Activated gamma-delta T cell treated with Interleukin-2 at 50 U/mL for 16 hours (primary cell): ENCODE measurements around the gene GAL3ST2.
"Not testable (repeated sequence)": the region's sequence is repeated elsewhere in the genome, so short reads cannot be mapped to it uniquely, and the experiment has no call there.

Experiments used
- DNase-seq: peaks from one replicate; pipeline ENCODE4 v3.0.0-alpha.2; 2020

Gene GAL3ST2

DNA sequence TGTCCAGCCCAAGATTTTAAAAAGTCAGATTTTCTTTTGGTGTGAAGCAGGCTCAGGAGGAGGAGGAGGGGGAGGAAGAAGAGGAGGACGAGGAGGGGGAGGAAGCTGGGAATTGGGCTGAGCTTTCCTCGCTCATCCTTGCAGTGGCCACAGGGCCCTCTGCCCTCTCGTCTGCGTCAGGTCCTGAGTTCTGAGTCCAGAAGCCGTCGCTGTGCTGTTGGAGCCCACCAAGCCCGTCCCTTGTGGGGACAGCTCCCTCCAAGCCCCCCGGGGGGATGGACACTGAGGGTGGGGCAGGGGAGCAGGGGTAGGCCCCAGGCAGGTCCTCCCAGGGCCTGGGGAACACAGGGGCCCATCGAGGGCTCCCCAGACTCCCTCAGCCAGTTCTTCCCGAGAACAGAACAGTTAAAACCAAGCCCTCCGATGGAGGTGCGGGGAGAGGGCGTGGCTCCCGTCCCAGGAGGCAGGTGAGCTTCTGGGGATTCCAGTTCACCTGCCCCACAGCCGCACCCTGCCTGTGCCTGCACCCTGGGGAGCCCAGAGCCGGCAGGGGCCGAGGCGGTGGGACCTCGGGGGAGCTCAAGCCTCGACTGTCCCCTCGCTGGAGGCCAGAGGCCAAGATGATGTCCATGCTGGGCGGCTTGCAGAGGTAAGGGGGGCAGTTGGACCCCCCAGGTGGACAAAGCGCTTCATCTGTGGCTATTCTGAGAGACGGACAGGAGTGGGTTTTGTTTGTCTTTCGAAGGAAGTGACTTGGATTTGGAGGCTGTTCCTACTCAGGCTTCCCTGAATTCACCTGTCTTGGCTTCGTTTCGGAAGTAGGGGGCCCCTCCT is at the start of gene GAL3ST2:
GAL3ST2 (plus strand) TSS at position 487 of the 834 bp plus-strand sequence; CDS start at position 621, 134 bp downstream.
- DNase-seq: no peak

DNA sequence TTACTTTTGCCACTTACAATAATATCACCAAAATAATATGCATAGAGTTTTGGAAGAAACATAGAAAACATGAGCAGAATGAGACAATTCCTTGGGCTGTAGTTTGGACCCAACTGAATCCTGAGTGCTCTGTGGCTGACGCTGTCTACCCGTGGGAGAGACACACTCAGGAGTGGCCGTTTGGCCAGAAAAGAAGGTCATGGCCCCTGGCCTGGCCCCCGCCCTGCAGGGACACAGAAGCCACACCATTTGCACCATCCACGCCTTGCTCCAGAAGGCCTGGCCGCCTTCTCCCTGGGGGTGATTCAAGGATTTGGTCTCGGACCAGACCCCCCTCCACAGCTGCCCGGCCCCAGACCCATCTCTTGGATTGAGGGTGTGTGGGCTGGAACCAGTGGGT is 48.6 kb upstream of the GAL3ST2 start:
- DNase-seq: no peak

DNA sequence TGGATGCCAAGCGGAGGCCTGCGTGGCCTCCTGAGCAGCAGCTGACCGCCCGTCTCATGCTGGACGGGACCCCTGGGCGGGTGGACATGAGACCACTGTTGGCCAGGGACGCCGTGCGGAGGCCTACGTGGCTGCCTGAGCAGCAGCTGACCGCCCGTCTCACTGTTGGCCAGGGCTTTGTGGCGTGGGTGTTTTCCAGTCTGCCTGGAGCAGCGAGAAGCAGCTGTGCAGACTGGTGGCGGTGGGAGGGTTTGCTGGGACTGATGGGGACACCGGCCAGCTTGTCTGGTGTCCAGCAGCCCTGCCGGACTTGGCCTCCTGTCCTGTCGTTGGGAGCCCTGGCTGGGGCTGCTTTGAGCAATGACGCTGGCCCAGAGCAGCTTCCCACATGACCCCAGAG is 48.0 kb upstream of the GAL3ST2 start:
- no peak for DNase-seq

DNA sequence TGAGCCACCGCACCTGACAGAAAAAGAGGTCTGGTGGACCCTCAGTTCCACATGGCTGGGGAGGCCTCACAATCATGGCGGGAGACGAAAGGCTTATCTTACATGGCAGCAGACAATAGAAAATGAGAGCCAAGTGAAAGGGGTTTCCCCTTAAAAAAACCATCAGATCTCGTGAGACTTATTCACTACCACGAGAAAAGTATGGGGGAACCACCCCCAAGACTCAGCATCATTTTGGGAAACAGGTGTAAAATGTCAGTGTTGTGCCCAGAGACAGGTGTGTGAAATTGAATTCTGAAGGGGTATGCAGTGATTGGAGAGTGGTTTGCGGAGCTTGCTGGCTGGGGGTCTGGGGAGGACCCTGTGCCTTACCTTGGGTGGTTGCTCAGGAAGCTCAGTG is 46.8 kb upstream of the GAL3ST2 start:
- no peak for DNase-seq

GRCh38 chr2:241730671-241731293 is 45.8 kb upstream of the GAL3ST2 start:
- DNase-seq: no peak

- DNase-seq: peak; percentile 55
Observed at GRCh38 chr2:241732513-241733186, 44.0 kb upstream of the GAL3ST2 start.

GRCh38 chr2:241733391-241734207 is 43.0 kb upstream of the GAL3ST2 start:
- DNase-seq: no peak

DNA sequence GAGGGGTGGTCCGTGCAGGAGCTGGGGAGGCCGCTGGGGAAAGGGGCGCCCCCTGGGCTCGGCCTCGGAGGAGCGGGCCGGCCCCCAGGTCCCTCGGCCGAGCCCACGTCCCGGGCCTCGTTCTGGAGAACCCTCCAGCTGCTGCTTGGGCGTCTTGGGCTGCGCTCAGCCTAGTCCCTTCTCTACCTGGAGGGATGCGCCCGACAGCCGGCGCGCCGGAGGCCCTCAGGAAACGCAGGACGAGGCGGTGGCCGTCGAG is 42.5 kb upstream of the GAL3ST2 start:
- no peak for DNase-seq

GRCh38 chr2:241734467-241735208 is 42.0 kb upstream of the GAL3ST2 start, which contains the start of gene D2HGDH:
Gene D2HGDH (plus strand): TSS chr2:241734630. CDS start chr2:241735225, 595 bp downstream.
- DNase-seq: peak; percentile 94

DNA sequence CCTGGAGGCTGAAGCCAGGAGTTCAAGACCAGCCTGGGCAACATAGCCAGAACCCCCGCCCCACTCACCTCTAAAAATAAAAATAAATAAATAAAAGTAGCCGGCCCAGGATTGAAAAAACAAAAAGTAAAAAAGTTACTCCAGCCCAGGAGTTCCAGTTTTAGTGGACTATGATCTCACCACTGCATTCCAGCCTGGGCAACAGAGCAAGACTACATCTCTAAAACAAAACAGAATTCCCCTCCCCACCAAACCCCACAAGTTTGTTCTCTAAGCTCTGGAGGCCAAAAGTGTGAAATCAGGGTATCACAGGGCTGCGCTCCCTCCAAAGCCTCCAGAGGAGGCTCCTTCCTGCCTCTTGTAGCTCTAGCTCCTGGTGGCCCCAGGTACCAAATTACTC is 40.5 kb upstream of the GAL3ST2 start:
- DNase-seq: no peak

DNA sequence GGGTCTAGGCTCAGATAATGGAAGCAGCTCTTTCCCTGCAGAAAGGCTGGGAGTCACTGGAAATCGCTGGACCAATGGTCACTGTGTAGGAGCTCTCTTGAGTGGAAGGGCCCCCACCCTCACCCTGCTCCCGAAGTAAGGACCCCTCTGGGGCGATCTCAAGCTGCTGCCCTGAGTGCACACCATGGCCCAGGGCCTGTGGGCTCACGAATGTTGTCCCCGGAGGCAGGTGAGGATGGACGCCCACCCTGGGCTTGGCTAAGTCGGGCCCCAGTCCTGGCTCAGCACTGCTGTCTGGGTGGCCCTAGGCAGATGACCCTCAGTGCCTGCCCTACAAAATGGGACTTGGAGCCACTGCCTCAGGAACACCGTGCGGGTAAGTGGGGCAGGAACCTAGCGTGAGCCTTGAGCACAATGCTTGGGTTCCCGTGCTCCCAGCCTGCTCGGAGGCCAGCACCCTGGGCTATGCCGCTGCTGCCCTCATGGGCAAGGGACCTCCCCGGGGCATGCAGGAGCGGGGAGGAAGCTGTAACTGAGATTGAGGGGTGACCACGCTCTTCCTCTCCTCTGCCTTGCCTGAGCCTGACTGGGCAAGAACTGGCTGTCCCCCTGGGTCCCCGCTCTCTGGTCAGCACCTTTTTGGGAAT is 38.5 kb upstream of the GAL3ST2 start:
- no peak for DNase-seq

DNA sequence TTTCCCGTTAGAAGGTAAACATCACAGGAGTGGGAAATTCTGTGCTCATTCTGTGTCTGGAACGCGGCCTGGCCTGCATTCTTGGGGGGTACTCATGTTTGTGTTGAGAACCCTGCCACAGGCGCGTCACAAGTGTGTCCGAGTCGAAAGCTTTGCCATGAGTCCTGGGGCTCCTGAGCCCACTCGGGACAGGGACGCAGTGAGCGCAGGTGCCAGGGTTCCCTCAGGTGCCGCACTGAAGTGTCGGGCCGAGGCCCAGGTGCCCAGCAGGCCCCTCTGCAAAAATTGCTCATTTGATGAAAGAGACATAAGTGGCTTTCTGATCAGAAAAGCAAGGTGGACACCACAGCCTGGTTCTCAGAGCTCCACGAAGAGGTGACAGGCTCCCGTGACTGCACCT is 37.4 kb upstream of the GAL3ST2 start:
- DNase-seq: no peak

DNA sequence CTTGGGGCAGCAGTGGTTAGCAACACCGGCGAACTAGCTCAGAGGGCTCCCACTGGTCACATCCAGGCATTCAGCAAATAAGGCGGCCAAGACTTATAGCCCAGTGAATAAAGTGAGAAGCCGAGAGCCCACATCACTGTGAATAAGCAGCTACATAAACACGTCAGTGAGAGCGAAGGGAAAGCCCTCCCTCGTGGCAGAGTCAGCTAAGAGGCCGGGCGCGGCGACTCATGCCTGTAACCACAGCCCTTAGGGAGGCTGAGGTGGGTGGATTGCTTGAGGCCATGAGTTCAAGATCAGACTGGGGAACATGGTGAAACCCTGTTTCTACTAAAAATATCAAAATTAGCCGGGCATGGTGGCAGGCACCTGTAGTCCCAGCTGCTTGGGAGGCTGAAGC is 37.0 kb upstream of the GAL3ST2 start:
- DNase-seq: peak; percentile 17

DNA sequence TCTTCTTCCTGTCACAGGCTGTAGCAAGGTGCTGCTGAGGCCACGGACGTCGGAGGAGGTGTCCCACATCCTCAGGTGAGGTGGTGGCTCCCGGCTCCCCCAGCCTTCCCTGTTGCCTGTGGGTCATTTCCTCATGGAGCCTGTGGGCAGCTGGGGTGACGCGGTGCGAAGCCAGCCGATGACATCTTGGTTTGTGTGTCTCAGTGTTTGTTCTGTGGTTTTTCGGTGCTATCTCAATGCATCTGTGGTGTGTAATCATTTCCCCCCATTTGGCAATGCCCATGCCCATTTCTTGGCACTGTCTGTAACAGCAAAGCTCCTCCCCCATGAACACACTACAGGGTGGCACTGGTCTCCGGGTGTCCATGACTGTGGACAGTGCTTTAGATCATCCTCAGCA is 35.6 kb upstream of the GAL3ST2 start:
- peak; percentile 31 for DNase-seq

DNA sequence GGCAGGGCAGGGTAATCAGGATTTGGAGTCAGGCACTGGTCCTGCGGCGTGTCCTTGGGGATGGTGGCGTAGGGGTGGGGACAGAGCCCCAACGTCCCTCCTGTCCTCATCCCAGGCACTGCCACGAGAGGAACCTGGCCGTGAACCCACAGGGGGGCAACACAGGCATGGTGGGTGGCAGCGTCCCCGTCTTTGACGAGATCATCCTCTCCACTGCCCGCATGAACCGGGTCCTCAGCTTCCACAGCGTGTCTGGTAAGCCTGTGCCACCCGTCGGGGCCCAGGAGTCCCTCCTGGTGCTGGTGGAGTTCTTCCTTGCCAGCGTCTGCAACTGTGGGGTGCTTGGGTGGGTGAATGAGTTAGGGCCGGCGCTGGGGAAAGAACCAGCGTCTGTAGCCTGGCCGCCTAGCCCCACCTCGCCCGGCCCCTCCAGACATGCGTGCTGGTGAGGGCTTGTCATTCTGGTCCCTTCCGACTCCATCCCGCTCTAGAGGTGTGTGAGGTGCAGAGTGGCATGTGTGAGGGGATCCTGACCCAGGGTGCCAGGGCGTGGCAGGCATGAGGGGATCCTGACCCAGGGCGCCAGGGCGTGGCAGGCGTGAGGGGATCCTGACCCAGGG is 34.2 kb upstream of the GAL3ST2 start:
- DNase-seq: no peak

DNA sequence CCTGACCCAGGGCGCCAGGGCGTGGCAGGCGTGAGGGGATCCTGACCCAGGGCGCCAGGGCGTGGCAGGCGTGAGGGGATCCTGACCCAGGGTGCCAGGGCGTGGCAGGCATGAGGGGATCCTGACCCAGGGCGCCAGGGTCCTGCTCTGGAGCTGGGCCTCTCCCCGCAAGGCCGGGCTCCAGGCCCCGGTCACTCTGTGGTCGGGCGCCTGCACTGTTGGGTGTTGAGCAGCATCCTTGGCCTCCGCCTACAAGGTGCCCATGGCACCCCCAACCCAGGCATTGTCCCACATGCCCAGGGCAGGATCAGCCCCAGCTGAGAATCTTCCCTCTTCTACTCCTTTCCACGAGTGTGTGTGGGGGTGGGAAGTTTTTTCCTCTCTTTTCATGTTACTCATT is 33.6 kb upstream of the GAL3ST2 start:
- DNase-seq: not testable (repeated sequence)

GRCh38 chr2:241743620-241744019 is 33.0 kb upstream of the GAL3ST2 start:
- DNase-seq: no peak

DNA sequence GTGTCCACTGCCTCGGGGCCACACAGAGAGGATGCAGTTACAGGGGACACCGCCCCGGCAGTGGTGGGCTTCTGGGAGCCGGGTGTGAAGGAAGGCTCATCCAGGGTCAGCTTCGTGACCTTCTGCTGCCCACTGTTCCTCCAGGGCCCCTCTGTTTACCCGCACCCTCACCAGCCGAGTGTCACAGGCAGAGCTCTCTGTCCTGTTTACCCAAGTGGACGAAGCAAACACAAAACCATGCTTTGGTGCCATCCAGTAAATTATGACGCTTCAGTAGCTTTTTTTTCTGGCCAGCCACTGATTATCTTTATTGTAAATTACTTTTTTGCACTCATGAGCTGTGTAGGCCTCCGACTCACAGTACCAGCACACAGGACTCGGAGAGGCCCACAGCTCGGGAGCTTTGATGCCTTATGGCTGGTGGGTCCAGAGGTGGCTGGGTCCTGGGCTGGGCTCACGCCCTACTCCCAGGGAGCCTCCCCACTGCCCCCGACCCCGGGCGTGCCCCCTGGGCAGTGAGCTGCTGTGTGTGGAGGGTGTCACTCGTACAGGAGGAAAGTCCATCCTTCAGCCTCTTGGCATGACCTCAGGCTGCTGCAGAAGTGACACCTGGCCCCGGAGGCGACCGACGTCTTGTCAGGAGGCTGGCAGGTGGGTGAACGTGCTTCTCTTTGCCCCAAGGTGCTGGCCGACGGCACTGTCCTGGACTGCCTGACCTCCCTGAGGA is 32.4 kb upstream of the GAL3ST2 start:
- no peak for DNase-seq

DNA sequence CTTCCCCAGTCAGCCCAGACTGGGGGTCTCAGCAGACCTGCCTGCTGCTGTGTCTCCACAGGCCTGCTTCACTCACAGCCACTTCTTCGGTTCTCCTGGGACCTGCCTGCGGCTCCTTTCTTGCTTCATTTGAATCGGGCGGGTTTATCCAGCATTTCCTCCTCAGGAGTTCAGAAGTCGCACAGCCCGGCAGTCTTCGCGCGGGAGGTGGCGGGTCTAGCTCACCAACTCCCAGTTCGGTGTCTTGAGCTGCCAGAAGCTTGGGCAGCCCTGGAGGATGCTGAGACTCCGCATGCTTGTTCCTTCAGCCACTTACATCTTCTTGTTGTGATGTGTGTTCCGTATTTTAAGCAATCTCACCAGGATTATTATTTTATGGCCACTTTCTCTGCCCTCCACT is 31.3 kb upstream of the GAL3ST2 start:
- no peak for DNase-seq

DNA sequence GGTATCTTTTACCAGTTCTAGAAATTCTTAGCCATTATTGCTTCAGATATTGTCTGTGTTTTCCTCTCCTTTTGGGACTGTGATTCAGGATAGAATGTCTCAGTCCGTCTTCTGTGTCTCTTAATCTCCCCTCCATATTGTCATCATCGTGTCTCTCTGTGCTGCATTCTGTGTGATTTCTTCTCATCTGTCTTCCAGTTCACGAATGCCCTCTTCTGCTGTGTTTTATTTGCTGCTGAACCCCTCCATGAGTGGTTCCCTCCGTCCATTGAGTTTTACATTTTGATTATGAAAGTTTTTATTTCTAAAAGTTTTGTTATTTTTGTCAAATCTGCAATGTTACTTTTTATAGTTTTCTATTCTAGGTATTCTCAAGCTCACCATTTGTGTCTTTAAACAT is 30.5 kb upstream of the GAL3ST2 start:
- DNase-seq: no peak
